Stimulated activated CD8-positive, alpha-beta memory T cell treated with anti-CD3 and anti-CD28 coated beads, Interleukin-15, amount 100 ng/mL, for 48 hours (primary cell): Measurements from ENCODE around the gene IL18.
"Not testable (repeated sequence)": the region's sequence is repeated elsewhere in the genome, so short reads cannot be mapped to it uniquely, and the experiment has no call there.

Experiments
- DNase-seq, 2 donors: peaks; one replicate each; pipeline ENCODE4 v3.0.0-alpha.2; 2020; ENCODE audit warnings: low read depth in 2 of 2

IL18 gene

DNA sequence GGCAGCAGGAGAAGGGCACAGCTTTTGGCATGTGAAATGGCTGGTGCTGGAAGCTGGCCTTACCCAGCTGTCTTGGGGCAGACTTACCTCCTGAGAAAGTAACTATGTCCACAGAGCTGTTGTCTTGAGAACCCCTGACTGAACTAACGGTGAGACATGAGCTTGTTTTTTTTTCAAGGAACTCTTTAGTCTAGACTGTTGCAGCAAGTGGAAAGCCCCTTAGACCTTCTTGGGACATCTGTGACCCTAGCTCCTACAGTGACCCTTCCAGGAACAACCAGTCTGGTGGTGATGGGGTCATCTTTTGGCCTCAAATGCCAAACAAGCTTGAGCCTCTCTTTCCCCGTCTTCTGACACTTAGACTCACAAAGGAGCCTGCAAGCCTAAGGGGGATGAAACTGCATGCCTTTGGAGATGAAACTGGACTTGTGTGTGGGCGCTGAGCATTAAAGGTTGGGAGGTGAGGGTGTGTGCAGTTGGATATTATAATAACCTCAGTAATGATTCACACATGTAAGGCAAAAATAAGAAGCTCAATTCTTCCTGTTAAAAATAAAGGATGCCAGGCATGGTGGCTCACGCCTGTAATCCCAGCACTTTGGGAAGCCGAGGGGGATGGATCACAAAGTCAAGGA, 41.8 kb downstream of the IL18 start:
- DNase-seq: no peak

DNA sequence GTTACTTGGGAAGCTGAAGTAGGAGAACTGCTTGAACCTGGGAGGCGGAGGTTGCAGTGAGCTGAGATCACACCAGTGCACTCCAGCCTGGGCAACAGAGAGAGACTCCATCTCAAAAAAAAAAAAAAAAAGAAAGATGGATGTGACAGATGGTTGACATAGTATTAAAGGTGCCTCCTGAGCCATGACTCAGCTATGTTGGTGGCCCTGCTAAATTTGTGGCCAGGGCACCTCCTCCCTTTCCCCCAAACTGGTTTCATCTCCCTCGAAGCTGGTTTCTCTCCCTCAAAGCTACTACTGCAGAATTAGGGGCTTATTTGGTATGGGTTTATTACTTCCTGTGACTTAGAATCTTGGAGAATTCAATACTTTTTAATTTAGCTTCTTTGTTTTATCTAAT, 45.7 kb downstream of the IL18 start:
- DNase-seq: peak in 1 of 2 donors; percentile 7

DNA sequence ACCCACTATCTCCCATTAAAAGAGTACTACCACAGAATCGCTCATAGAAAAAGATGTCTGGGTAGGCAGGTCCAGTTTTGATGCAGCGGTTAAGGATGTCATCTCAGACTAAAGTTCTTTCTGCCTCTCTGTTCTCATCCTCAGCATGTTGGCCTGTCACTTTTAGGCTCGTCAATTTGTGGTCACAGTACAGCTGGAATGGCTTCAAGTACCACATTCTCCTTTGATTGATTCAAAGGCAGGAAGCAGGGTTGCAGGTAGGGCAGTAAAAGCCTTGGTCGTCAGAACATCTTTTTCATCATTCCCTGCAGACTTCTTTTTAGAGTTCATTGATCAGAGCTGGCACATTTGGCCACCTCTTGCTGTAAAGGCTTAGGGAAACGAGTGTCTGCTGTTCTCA, 48.5 kb downstream of the IL18 start:
- no peak for DNase-seq

DNA sequence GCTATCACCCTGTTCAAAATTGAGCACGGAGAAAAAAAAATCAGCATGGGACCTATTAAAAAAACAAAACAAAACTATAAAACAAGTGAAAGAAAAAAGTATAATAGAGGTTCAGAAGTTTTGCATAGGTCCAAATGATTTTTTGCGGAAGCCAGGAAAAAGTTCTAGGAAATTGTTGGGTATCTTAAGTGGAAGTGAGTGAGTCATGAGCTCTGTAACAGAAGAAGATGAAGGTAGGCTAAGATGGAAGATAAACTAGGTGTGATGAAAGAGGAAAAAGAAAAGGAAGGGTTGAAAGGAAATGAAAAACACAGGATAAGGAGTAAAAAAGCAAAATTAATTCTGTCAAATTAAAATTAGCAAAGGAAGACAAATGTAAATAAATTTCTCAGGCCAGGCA, 49.4 kb downstream of the IL18 start:
- no peak for DNase-seq

DNA sequence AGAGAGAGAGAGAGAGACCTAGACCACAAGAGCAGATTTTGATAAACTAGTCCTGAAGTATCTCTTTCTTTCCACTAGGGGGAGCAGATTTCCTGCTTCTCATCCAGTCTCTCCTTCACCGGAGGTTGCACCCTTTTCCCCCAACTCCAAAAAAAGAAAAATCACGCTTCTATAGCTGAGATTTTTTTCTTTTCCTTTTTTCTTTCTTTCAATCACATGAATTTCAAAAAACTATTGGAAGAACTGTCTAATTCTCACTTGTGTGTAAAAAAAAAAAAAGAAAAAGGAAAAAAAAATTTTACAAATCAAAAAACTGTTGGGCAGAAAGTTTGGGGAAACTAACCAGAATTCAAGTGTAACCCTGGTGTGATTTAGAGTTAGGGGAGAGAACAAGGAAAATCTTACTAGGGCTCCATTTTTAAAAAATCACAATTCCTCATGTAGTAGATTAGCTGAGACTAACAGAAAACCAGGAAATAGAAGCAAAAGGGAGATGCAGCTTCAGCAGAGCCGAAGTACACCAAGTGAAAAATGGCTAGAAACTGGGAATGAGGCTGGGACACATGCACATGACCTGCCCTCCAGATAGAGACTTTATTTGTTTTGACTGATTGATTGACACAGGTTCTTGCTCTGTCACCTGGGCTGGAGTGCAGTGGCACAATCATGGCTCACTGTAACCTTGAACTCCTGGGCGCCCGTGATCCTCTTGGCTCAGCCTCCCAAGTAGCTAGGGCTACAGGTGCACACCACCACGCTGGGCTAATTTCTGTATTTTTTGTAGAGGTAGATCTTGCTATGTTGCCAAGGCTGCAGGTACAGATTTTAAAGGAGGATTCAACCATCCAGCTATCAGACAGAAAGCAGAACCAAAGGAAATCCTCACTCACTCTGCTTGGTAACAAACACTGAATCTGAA, 50.1 kb downstream of the IL18 start:
- DNase-seq: no peak

DNA sequence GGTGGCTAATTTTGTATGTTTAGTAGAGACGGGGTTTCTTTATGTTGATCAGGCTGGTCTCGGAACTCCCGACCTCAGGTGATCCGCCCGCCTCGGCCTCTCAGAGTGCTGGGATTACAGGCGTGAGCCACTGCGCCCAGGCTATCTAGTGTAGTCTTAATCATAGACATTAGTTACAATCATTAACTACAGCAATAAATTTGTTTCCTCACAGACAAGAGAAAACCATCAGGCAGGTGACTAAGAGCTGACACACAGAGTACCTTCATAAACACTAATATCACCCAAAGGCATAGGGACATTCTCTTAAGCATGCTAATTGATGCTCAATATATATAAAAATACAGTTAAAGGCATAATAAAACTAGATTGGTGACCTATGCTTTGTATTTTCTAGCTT, 57.8 kb downstream of the IL18 start:
- no peak for DNase-seq

DNA sequence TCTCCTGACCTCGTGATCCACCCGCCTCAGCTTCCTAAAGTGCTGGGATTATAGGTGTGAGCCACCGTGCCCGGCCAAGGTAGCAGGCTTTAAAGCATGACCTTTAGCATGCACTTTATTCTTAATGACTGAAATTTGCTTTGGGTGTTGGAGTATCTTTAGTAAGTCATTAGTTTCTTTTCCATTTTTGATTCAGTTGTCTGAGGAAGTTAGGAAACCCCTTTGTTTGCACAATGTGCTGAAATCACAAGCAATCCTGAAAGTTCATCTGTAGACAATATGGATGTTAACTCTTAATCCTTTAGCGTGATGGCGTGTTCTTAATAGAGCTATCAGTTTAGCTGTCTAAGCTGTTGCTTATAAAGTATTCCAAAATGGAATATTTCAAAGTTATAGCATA, 60.4 kb downstream of the IL18 start:
- no peak for DNase-seq

DNA sequence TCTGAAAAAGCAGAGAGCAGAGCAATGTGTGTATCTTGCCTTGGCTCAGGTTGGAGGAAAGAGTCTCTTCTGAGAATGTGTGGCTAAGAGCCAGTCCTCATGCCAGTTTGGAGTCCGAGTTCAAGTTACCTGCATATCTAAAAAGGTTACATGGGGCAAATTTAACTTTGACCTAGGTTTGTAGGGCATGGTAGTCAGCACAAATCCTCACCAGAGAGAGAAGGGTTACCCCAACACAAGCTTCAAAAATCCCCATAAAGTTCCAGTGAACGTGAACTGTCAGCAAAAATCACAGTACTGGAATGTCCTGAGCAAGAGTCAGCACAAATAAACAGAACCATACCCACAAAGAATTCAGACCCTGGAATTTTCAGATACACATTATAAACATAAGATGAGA, 63.4 kb downstream of the IL18 start:
- no peak for DNase-seq

DNA sequence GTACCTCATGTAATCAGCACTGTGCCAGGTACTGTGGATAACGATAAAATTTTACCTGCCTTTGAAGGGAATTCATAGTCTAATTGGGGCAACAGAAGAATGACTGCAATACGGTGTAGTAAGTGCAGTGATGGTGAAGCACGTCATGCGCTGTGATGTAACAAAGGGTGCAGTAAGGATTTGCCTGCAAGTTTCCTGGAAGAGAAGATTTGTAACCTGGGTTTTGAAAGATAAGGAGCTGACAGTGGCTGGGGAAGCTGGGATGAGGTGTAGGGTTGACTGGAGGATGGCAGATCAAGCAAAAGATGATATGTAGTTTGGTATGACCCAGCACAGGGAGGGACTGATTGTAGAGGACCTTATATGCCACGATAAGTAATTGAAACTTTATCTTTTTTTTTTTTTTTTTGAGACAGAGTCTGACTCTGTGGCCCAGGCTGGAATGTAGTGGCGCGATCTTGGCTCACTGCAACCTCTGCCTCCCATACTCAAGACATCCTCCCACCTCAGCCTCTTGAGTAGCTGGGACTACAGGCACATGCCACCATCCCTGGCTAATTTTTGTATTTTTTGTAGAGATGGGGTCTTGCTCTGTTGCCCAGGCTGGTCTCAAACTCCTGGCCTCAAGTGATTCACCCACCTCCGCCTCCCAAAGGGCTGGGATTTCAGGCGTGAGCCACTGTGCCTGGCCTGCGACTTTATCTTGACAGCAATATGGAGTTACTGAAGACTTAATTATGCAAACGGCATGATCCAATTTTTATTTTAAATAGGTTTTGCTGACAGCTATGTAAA, 66.0 kb downstream of the IL18 start:
- no peak for DNase-seq

DNA sequence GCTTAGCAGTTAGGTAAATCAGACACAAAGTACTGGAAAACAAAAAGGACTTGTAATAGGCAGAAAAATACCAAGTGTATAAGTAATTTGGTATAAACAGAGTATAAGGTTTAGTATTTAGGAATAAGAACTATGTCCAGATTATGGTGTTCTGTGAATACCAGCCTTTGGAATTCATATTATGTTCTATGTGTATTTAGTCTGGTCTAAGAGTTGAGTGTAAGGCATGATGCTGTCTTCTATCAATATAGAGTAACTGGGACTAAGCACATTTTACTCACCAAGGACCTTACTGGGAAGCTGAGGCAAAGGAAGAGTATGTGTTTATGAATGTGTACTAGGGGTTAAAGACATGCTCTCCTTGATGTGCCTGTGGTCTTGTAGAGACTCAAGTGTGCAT, 67.7 kb downstream of the IL18 start:
- DNase-seq: no peak

DNA sequence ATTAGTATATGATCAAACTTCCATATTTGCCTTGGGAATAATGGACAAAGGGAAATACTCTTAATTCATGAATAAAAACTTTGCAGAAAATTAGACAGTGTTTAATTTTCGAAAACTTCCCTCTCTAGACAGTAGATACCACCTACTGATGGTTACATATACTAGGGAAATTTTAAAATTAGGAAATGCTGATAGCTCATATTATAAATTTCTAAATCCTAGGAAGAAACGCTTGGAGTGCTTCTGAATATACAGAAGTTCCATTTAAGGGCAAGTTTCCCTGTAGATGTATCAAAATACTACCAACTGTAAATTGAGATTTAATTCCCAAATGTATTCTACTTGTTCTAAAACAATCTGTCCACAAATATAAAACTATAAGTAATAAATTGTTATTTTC, 68.6 kb downstream of the IL18 start:
- not testable (repeated sequence) for DNase-seq
